H7 (cell line): ENCODE measurements around the gene CENPE. TPM values are rescaled to one million over a fixed set of nuclear protein-coding genes. Genes with fewer than 3 reads are reported as not detected.
A peak's percentile ranks its signal among the peaks of the same experiment; 100 is the strongest.
"Not testable (repeated sequence)": the region's sequence is repeated elsewhere in the genome, so short reads cannot be mapped to it uniquely, and the experiment has no call there.

Experiments used
- DNase-seq: peaks from one replicate; pipeline ENCODE4 v3.0.0; 2012
- H3K27me3 ChIP-seq: 2 replicates; pipeline ENCODE4 v1.6.0; 2011; ENCODE audit warnings: mild to moderate bottlenecking, low read length; ENCODE audit not compliant: control insufficient read depth, insufficient read depth
- H3K36me3 ChIP-seq: replicated peaks from 2 replicates; pipeline ENCODE4 v1.5.1; 2011; ENCODE audit warnings: low read length; ENCODE audit not compliant: control insufficient read depth, insufficient read depth
- H3K4me3 ChIP-seq: 2 replicates; pipeline ENCODE4 v1.5.1; 2011; ENCODE audit warnings: low read depth, mild to moderate bottlenecking, control low read depth, low read length, moderate library complexity; ENCODE audit not compliant: insufficient read depth
- total RNA-seq: library from RNA; depleted of rRNA; stranded (reverse); fragments of >200 nt; shearing (Covaris generic); gene quantifications from 2 replicates; pipeline ENCODE4 v1.2.3, GENCODE V29; 2014; rRNA removed

Gene CENPE, protein sequence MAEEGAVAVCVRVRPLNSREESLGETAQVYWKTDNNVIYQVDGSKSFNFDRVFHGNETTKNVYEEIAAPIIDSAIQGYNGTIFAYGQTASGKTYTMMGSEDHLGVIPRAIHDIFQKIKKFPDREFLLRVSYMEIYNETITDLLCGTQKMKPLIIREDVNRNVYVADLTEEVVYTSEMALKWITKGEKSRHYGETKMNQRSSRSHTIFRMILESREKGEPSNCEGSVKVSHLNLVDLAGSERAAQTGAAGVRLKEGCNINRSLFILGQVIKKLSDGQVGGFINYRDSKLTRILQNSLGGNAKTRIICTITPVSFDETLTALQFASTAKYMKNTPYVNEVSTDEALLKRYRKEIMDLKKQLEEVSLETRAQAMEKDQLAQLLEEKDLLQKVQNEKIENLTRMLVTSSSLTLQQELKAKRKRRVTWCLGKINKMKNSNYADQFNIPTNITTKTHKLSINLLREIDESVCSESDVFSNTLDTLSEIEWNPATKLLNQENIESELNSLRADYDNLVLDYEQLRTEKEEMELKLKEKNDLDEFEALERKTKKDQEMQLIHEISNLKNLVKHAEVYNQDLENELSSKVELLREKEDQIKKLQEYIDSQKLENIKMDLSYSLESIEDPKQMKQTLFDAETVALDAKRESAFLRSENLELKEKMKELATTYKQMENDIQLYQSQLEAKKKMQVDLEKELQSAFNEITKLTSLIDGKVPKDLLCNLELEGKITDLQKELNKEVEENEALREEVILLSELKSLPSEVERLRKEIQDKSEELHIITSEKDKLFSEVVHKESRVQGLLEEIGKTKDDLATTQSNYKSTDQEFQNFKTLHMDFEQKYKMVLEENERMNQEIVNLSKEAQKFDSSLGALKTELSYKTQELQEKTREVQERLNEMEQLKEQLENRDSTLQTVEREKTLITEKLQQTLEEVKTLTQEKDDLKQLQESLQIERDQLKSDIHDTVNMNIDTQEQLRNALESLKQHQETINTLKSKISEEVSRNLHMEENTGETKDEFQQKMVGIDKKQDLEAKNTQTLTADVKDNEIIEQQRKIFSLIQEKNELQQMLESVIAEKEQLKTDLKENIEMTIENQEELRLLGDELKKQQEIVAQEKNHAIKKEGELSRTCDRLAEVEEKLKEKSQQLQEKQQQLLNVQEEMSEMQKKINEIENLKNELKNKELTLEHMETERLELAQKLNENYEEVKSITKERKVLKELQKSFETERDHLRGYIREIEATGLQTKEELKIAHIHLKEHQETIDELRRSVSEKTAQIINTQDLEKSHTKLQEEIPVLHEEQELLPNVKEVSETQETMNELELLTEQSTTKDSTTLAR (N-terminal part only)
- total RNA-seq, result 10.6 and 21.5 TPM in 2 replicates

DNA sequence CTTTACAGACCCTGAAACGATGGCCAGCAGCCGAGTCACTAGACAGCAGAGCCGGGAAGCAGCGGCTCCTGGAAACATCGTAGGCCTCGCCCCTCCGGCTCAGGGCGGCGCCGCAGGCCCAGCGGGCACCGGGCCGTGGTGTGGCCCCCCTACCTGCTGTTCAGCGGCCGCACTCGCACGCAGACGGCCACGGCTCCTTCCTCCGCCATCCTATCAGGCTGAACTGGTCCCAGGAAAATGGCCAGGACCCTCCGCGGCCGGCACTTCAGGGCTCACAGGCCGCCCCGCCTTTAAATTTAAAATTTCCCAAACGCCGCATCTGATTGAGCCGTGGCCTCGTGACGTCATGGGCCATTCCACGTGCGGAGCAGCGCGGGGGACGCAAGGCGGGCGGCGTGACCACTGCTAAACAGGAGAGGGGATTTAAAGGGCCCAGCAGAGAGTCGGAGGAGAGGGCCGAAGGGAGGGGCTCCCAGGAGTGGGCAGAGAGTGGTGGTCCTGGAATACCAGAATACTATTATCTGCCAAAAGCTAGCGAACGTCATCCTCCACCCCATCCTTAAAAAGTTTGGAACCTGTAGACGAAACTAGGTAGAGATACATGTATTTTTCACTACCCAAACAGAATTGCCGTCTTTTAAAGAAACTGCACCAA lies at the start of gene CENPE:
Gene CENPE, minus strand, starts transcription at position 233 of the 655 bp plus-strand sequence. Its CDS starts 24 bp downstream, at position 209.
- peak within 1 kb of the TSS; percentile 72 for H3K4me3 ChIP-seq
- no peaks in the 10 kb centered on the region for H3K27me3 ChIP-seq
- peaks cover 12% of the 10 kb centered on the region for H3K36me3 ChIP-seq
- peak; percentile 81 for DNase-seq

GRCh38 chr4:103244251-103244650 lies 46.1 kb upstream of the CENPE start:
- no peaks in the 10 kb centered on the region for H3K27me3 ChIP-seq
- no peaks in the 10 kb centered on the region for H3K36me3 ChIP-seq
- H3K4me3 ChIP-seq, result no peak overlapping the region
- no peak for DNase-seq

DNA sequence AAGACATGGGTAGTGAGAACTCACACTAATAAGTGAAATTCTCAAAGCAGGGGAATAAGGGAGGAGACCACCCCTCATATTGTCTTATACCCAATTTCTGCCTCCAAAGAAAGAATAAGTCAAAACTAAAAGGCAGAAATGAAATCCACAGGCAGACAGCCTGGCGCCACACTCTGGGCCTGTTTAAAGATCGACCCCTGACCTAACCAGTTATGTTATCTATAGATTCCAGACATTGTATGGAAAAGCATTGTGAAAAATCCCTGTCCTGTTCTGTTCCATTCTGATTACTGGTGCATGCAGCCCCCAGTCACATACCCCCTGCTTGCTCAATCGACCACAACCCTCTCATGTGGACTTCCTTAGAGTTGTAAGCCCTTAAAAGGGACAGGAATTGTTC lies 32.8 kb upstream of the CENPE start:
- not testable (repeated sequence) for H3K36me3 ChIP-seq, H3K4me3 ChIP-seq, H3K27me3 ChIP-seq, DNase-seq

- H3K27me3 ChIP-seq, H3K4me3 ChIP-seq, H3K36me3 ChIP-seq, DNase-seq: not testable (repeated sequence)
These were observed 25.4 kb upstream of the CENPE start for GRCh38 chr4:103223556-103223955.

- Histone ChIP-seq H3K36me3 (no peaks in the 10 kb centered on the region), H3K27me3 (no peaks in the 10 kb centered on the region), H3K4me3 (no peak overlapping the region)
- peak; percentile 7 for DNase-seq
These were observed 9.5 kb upstream of the CENPE start for GRCh38 chr4:103207673-103208072.

GRCh38 chr4:103204111-103204510 lies 6.0 kb upstream of the CENPE start:
- H3K4me3 ChIP-seq, result no peak overlapping the region
- no peaks in the 10 kb centered on the region for H3K36me3 ChIP-seq
- DNase-seq, result no peak
- H3K27me3 ChIP-seq, result no peaks in the 10 kb centered on the region

DNA sequence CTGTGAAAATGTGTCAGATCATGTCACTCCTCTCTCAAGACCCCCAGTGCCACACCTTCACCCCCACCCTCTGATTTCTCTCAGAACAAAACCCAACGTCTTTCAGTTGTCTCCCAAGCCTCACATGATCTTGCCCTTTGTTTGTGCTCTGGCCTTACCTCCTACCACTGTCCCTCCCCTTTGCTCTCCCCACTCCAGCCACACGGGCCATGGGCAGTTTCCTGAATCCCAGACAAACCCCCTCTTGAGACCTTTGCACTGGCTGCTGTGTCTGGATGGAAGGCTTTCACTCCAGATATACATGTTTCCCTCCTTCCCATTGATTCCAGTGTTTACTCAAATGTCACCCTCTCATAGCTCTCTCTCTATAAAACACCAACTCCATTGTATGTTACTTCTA lies 3.6 kb upstream of the CENPE start:
- DNase-seq, result no peak
- H3K4me3 ChIP-seq, result no peak overlapping the region
- H3K27me3 ChIP-seq, result no peaks in the 10 kb centered on the region
- no peaks in the 10 kb centered on the region for H3K36me3 ChIP-seq

DNA sequence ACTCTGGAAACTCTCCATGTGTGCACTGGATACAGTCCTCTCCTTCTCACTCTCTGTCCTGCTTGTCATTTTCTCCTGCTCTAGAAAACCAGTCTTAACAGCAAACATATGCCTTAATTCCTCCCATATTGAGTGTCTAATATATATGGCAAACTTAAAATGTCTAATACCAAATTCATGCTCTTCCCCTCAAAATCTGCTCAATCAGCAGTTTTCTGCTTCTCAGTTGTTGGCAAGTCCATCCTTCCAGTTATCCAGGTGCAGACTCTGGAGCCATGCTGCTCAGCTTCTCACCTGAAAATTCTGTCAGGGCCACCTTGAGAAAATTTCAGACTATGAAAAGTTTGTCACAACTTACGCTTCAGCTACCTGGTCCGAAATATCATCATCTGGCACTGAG lies 3.1 kb upstream of the CENPE start:
- H3K27me3 ChIP-seq, result no peaks in the 10 kb centered on the region
- H3K36me3 ChIP-seq, result no peaks in the 10 kb centered on the region
- DNase-seq, result no peak
- no peak overlapping the region for H3K4me3 ChIP-seq

GRCh38 chr4:103199009-103199408 lies 866 bp upstream of the CENPE start:
- no peak for DNase-seq
- Histone ChIP-seq H3K36me3 (peaks cover 7% of the 10 kb centered on the region), H3K27me3 (no peaks in the 10 kb centered on the region), H3K4me3 (no peak overlapping the region)

DNA sequence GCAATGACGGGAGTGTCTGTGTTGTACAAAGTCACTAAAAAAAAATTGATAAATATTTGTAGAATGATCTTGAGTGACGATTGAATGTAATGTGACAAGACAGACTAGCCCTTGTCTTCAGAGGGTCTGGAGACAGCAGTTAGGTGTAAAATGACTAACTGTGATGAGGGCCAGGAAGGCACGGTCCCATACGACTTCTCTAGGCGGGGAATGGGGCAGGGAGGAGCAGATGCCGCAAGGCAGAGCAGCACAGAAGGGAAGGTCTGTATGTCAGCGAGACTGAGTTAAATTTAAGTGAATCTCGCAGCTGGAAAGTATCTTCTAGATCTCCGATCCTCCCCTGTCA lies 405 bp downstream of the CENPE start:
- no peak for DNase-seq
- Histone ChIP-seq H3K36me3 (peaks cover 12% of the 10 kb centered on the region), H3K4me3 (peak overlapping the region; percentile 72), H3K27me3 (no peaks in the 10 kb centered on the region)

- Histone ChIP-seq H3K27me3 (no peaks in the 10 kb centered on the region), H3K4me3 (no peak overlapping the region), H3K36me3 (peaks cover 12% of the 10 kb centered on the region)
- no peak for DNase-seq
These were observed 4.7 kb downstream of the CENPE start for GRCh38 chr4:103193457-103193856.

DNA sequence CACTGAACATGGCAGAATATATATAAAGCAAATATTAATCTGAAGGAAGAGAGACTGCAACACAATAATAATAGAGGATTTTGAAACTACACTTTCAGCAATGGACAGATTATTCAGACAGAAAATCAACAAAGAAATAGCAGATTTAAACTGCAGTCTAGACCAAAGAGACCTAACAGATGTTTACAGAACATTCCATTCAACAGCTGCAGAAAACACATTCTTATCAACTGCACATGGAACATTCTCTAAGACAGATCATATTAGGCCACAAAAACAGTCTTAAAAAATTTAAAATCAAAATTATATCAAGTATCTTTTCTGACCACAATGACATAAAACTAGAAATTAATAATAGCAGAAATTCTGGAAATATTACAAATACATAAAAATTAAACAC lies 27.1 kb downstream of the CENPE start:
- Histone ChIP-seq H3K27me3 (no peaks in the 10 kb centered on the region), H3K36me3 (peaks cover 15% of the 10 kb centered on the region), H3K4me3 (no peak overlapping the region)
- no peak for DNase-seq

DNA sequence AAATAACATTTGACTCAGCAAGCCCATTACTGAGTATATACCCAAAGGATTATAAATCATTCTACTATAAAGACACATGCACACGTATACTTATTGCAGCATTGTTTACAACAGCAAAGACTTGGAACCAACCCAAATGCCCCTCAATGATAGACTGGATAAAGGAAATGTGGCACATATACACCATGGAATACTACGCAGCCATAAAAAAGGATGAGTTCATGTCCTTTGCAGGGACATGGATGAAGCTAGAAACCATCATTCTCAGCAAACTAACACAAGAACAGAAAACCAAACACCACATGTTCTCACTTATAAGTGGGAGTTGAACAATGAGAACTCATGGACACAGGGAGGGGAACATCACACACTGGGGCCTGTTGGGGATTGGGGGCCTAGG lies 28.4 kb downstream of the CENPE start:
- not testable (repeated sequence) for H3K4me3 ChIP-seq, DNase-seq, H3K27me3 ChIP-seq
- H3K36me3 ChIP-seq, result peaks cover 13% of the 10 kb centered on the region

DNA sequence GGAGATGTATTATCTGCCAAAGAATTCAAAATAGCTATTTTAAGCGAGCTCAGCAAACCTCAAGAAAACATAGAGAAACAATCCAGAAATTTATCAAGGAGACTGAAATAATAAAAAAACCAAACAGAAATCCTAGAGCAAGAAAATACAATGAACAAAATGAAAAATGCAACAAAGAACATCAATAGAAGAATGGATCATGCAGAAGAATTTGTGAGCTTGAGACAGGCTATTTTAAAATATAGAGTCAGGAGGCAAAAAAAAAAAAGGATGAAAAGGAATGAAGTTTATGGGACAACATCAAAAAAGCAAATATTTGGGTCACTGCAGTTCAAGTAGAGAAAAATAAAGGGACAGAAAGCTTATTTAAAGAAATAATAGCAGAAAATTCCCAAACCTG lies 29.1 kb downstream of the CENPE start:
- DNase-seq, result no peak
- Histone ChIP-seq H3K36me3 (peaks cover 8% of the 10 kb centered on the region), H3K4me3 (no peak overlapping the region), H3K27me3 (no peaks in the 10 kb centered on the region)
